Measurements from ENCODE around the gene BUB1B.

Gene BUB1B

GRCh38 chr15:40258544-40258943 is 97.7 kb downstream of the BUB1B start:
- DNase-seq (ENCODE audit: low read depth) = no peak

GRCh38 chr15:40259021-40259420 is 98.2 kb downstream of the BUB1B start:
- no peak for DNase-seq (ENCODE audit: low read depth)
- no peak overlapping the region for H3K4me3 ChIP-seq (ENCODE audit: low read depth, low read length)
- TF ChIP-seq, protein P1, sequence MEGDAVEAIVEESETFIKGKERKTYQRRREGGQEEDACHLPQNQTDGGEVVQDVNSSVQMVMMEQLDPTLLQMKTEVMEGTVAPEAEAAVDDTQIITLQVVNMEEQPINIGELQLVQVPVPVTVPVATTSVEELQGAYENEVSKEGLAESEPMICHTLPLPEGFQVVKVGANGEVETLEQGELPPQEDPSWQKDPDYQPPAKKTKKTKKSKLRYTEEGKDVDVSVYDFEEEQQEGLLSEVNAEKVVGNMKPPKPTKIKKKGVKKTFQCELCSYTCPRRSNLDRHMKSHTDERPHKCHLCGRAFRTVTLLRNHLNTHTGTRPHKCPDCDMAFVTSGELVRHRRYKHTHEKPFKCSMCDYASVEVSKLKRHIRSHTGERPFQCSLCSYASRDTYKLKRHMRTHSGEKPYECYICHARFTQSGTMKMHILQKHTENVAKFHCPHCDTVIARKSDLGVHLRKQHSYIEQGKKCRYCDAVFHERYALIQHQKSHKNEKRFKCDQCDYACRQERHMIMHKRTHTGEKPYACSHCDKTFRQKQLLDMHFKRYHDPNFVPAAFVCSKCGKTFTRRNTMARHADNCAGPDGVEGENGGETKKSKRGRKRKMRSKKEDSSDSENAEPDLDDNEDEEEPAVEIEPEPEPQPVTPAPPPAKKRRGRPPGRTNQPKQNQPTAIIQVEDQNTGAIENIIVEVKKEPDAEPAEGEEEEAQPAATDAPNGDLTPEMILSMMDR (IDR thresholded peaks at IDR 0.05; ENCODE audit: low read depth, low read length, missing control alignments) = no peak

More at GRCh38 chr15:40258544-40258943, 97.7 kb downstream of the BUB1B start:
- TF ChIP-seq, protein P1 (IDR thresholded peaks at IDR 0.05; ENCODE audit: low read depth, low read length, missing control alignments) = no peak
- H3K4me3 ChIP-seq (ENCODE audit: low read depth, low read length) = no peak overlapping the region

GRCh38 chr15:40263024-40263754 is 102.3 kb downstream of the BUB1B start:
- TF ChIP-seq, protein P1 (IDR thresholded peaks at IDR 0.05; ENCODE audit: low read depth, low read length, missing control alignments) = no peak
- no peak for DNase-seq (ENCODE audit: low read depth)
- no peak overlapping the region for H3K4me3 ChIP-seq (ENCODE audit: low read depth, low read length)

DNA sequence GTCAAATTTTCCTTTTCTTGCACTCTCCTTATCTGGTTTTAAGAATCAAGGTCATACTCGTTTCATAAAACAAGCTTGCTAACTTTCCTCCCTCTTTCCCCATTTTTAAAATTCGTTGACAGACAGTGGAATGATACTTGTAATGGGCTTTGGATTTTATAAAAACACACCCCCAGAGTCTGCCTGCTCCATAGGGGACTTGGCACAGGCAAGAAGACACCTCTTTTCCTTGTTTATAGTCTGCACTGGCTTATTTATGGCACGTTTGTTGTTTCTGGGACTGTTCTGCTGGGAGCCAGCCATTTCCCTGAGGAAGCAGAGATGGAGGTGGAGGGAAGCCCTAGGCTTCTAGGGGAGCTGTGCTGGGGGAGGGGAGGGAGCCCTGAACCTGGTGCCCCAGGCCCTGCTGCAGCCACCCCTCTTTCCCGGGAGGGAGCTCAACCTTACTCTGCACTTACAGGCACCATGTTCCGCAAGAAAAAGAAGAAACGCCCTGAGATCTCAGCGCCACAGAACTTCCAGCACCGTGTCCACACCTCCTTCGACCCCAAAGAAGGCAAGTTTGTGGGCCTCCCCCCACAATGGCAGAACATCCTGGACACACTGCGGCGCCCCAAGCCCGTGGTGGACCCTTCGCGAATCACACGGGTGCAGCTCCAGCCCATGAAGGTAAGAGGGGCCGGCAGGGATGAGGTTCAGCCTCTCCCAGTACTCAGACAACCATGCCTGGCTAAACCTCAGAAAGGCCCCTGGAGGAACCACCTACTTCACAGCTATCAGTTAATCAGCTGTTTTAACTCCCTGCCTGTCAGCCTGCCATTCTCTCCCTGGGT is 103.7 kb downstream of the BUB1B start:
- no peak overlapping the region for H3K4me3 ChIP-seq (ENCODE audit: low read depth, low read length)
- TF ChIP-seq, protein P1 (IDR thresholded peaks at IDR 0.05; ENCODE audit: low read depth, low read length, missing control alignments) = no peak

DNA sequence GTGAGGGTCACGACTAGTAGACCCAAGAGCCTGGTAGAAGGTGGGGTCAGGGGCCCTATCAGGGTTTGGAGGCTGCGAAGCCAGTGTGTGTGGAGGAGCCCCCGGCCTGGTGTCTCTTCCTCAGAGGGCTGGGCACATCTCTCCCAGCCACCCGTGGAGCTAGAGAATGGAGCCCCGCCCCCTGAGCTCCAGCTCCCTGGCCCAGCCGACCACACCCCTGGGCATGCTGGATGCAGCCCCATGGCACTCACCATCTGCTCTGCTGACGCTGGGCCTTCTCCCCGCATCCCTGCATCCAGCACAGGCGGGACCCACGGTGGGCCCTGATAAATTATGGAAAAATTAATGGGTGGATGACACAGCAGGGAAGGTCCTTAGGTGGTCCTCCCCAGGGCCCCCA is 104.5 kb downstream of the BUB1B start:
- no peak for DNase-seq (ENCODE audit: low read depth)
- H3K4me3 ChIP-seq (ENCODE audit: low read depth, low read length) = no peak overlapping the region
- TF ChIP-seq, protein P1 (IDR thresholded peaks at IDR 0.05; ENCODE audit: low read depth, low read length, missing control alignments) = no peak

More for the DNA sequence above, 103.7 kb downstream of the BUB1B start:
- DNase-seq (ENCODE audit: low read depth) = no peak

- DNase-seq (ENCODE audit: low read depth) = no peak
- H3K4me3 ChIP-seq (ENCODE audit: low read depth, low read length) = no peak overlapping the region
- TF ChIP-seq, protein P1 (IDR thresholded peaks at IDR 0.05; ENCODE audit: low read depth, low read length, missing control alignments) = no peak
Measured at GRCh38 chr15:40265875-40266274, 105.0 kb downstream of the BUB1B start.

Data from GM12864 (cell line).